ENCODE measurements around the gene GARRE1.

DNA sequence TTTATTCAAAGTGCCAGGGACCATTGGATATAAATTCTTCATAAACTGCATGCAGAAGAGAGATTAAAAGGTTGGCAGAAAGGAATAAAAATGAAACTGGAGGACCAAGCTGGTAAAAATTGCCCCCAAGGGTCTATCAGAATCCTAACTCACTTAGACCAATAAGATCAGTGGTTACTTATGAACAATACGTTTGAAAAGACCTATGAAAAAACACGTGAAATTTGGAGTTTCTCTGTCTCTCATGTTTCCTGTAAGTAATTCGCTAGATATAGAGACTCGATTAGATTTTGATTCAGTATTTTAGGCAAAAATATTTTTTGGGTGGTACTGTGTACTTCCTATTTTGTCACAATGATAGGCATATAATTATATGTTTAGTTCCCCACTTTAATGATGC is 22.9 kb downstream of the GARRE1 start:
- no peak for TF ChIP-seq POLR2AphosphoS5 (IDR thresholded peaks at IDR 0.05; ENCODE audit: low read depth, low read length)
- TF ChIP-seq TAF1 (IDR thresholded peaks at IDR 0.05; ENCODE audit: borderline replicate concordance, insufficient read depth, low read length) = no peak
- TF ChIP-seq, protein P1, sequence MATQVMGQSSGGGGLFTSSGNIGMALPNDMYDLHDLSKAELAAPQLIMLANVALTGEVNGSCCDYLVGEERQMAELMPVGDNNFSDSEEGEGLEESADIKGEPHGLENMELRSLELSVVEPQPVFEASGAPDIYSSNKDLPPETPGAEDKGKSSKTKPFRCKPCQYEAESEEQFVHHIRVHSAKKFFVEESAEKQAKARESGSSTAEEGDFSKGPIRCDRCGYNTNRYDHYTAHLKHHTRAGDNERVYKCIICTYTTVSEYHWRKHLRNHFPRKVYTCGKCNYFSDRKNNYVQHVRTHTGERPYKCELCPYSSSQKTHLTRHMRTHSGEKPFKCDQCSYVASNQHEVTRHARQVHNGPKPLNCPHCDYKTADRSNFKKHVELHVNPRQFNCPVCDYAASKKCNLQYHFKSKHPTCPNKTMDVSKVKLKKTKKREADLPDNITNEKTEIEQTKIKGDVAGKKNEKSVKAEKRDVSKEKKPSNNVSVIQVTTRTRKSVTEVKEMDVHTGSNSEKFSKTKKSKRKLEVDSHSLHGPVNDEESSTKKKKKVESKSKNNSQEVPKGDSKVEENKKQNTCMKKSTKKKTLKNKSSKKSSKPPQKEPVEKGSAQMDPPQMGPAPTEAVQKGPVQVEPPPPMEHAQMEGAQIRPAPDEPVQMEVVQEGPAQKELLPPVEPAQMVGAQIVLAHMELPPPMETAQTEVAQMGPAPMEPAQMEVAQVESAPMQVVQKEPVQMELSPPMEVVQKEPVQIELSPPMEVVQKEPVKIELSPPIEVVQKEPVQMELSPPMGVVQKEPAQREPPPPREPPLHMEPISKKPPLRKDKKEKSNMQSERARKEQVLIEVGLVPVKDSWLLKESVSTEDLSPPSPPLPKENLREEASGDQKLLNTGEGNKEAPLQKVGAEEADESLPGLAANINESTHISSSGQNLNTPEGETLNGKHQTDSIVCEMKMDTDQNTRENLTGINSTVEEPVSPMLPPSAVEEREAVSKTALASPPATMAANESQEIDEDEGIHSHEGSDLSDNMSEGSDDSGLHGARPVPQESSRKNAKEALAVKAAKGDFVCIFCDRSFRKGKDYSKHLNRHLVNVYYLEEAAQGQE (IDR thresholded peaks at IDR 0.05; ENCODE audit: insufficient read depth in 1 of 2, low read depth in 2 of 2, low read length in 2 of 2) = no peak
- TF ChIP-seq SIN3A (IDR thresholded peaks at IDR 0.05; ENCODE audit: borderline replicate concordance, insufficient read depth, low read length) = no peak
- TF ChIP-seq FOXP2 (optimal IDR thresholded peaks at IDR 0.05; ENCODE audit: borderline replicate concordance, extremely low read depth, extremely low read length, insufficient read depth) = no peak

Data from PFSK-1 (cell line).